Measurements from ENCODE around the gene XRCC2. TPM values are rescaled to one million over a fixed set of nuclear protein-coding genes. Genes with fewer than 3 reads are reported as not detected.

The XRCC2 gene
- total RNA-seq, 4 donors from 2014 or later = 0.32 to 0.72 (median 0.37) TPM

- TF ChIP-seq CTCF (IDR thresholded peaks at IDR 0.05) = no peak
- ATAC-seq (ENCODE audit: low FRiP score) = no peak
- DNase-seq (ENCODE audit: low spot score) = no peak
Measured at GRCh38 chr7:152643979-152644559, 31.9 kb downstream of the XRCC2 start.

DNA sequence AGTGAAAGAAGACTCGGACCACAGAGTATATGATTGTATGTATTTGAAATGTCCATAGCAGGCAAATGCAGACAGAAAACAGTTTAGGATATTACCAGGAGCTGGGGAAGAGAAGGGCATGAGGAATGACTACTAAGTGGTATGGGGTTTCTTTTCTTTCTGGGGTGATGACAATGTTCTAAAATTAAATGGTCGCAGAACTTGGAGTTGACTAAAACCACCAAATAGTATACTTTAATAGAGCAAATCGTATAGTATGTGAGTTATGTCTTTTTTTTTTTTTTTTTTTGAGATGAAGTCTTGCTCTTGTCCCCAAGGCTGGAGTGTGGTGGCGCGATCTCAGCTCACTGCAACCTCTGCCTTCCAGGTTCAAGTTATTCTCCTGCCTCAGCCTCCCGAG lies 34.6 kb downstream of the XRCC2 start:
- TF ChIP-seq CTCF (IDR thresholded peaks at IDR 0.05) = no peak
- ATAC-seq (ENCODE audit: low FRiP score) (no peak), DNase-seq (ENCODE audit: low spot score) (no peak)

GRCh38 chr7:152640829-152641228 lies 35.1 kb downstream of the XRCC2 start:
- ATAC-seq (ENCODE audit: low FRiP score) = no peak
- DNase-seq (ENCODE audit: low spot score) = no peak
- TF ChIP-seq CTCF (IDR thresholded peaks at IDR 0.05) = no peak

- DNase-seq (ENCODE audit: low spot score) = no peak
- no peak for TF ChIP-seq CTCF (IDR thresholded peaks at IDR 0.05)
- no peak for ATAC-seq (ENCODE audit: low FRiP score)
Measured at GRCh38 chr7:152637920-152638580, 37.9 kb downstream of the XRCC2 start.

DNA sequence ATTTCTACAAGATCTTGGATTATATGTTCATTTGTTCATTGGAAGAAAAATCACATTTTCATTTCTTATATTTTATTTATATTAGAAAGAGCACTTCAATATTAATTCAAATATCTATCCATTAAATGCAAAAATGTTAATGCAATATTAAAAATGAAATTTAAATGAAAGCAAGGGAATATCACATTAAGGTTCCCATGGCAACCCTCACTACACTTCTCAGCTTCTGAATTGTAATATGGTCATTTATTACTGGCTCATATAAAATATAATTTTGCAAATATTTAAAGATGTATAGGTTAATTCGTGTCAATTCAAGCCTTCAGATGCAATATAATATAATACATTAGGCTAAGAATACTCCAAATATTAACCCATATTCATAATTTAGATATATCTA lies 38.8 kb downstream of the XRCC2 start:
- ATAC-seq (ENCODE audit: low FRiP score) = no peak
- DNase-seq (ENCODE audit: low spot score) = no peak
- TF ChIP-seq CTCF (IDR thresholded peaks at IDR 0.05) = no peak

DNA sequence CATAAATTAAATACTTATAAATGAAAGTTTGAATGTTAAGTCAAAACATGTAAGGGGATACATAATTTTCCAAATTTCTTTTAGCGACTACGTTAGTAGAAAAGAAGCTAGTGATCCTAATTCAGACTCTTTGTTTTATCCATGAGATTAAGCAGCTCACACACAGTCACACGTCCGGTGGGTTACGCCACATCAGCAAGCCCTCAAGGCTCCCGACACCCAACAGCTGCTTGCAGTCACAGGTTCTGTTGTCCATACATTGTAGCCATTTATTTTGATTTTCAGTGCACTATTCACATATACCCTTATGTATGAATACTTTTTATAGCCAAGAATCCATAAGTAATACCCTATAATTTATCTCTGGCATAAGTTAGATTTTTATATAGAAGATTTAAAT lies 39.5 kb downstream of the XRCC2 start:
- TF ChIP-seq CTCF (IDR thresholded peaks at IDR 0.05) = no peak
- no peak for ATAC-seq (ENCODE audit: low FRiP score)
- no peak for DNase-seq (ENCODE audit: low spot score)

DNA sequence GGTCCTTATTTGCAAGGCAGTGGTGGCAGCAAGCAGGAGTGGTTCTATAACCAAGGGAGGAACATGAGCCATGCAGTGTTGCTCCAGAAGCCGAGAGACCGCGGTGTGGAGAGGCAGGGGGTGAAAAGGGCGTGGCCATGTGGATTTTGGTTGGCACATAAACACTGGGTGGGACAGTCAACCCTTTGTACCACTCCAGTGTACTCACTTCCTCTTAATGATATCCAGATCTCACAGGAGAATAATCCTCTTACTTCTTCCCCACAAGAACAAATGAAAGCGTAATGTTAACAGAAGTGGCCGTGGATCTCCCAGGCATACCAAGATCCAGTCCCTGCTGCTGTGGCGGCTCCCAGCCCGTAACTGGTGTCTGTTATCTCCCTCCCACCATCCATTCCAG lies 42.4 kb downstream of the XRCC2 start:
- TF ChIP-seq CTCF (IDR thresholded peaks at IDR 0.05) = no peak
- ATAC-seq (ENCODE audit: low FRiP score) = no peak
- DNase-seq (ENCODE audit: low spot score) = no peak
